HG03108 (cell line): ENCODE measurements around the gene TIAM2.
"Not testable (repeated sequence)": the region's sequence is repeated elsewhere in the genome, so short reads cannot be mapped to it uniquely, and the experiment has no call there.

ENCODE experiments used
- ATAC-seq: cut with Tn5 transposase; IDR thresholded peaks from one replicate; pipeline ENCODE4 v1.9.1; 2021; ENCODE audit warnings: moderate library complexity; ENCODE audit not compliant: unreplicated experiment

The TIAM2 gene

DNA sequence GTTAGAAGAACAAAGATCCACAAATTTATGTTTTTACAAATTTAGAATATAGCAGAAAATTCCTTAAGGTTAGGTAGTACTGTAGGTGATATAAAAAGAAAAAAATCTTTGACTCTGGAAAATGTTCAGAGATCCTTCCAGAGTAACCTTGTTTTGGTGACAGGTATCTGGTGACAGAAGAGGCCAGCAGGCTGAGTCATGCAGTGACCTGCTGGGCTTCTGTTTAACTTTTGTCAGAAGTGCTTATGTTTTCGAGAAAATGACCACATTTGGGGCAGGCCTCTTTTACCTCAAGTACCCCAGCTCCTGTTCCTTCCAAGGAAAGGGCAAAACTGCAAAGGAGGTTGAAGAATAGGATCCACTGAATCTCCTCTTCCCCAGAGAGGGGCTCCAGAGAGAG, 258.2 kb downstream of the TIAM2 start:
- ATAC-seq: no peak

DNA sequence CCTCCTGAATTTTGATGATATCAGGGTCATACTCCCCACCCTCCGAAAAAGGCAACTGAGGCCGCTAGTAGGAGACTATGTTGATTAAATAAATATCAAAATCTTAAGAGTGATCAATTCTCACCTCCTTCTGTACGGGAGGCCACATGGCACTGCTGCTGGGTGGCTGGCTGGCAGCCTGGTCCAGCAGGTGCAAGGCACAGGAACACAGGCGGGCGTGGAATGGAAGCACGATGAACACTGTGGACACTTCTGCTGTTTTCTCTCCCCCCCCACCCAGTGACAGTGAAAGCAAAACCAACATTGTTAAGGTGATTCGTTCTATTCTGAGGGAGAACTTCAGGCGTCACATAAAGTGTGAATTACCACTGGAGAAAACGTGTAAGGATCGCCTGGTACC, 259.0 kb downstream of the TIAM2 start:
- no peak for ATAC-seq

DNA sequence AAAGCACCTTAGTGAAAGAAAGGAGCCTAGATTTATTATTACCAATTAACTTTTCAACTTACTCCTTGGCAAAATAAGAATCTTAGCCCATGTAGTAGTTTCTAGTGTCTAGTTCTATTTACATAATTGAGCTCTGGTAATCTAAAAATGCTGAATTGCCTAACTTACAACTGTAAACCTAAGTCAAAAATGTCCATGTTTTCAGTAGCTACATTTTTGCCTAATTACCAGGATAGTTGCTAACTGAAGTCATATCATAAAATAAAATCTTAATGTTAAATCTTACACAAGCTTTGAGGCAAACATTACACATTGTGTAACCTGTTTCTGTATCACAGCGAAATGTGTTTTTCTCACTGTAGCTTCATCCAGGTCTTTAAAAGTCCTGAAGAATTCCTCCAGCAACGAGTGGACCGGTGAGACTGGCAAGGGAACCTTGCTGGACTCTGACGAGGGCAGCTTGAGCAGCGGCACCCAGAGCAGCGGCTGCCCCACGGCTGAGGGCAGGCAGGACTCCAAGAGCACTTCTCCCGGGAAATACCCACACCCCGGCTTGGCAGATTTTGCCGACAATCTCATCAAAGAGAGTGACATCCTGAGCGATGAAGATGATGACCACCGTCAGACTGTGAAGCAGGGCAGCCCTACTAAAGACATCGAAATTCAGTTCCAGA, 261.1 kb downstream of the TIAM2 start:
- no peak for ATAC-seq

DNA sequence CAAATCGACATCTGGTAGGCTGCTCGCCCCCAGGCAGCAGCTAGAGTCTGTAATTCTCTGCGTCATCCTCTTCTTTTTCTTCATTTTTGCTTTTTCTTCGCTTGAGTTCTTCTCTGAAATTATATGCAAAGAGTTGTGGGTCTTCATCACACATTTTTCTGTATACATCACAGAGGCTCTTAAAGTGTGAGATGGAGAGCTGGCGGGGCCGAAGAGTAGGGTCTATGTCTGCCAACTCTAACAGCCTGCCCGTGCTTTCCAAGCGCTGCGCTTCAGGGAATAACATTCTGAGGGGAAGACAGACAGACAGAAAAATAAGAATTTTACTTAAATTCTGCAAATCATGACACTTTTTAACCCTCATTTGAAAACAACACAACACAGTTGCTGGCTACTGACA, 262.7 kb downstream of the TIAM2 start:
- ATAC-seq: no peak

DNA sequence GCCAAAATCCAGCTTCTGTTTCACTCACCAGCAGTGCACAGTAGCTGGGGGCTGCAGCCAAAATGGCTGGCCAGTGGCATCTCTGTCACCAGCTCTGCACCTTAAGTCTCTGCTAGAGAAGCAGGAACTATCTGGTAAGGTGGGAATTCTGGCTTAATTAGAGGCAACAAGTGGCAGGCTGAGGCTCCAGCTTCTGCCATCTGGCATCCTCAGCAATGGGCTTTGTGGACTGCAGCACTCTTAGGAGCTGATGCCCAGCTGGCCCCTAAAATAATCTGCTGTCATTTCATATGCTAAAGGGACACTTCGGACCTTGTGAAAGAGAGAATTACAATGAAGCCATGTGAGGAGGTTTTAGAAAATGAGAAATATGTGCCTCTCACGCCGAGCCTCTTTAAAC, 264.1 kb downstream of the TIAM2 start:
- no peak for ATAC-seq

DNA sequence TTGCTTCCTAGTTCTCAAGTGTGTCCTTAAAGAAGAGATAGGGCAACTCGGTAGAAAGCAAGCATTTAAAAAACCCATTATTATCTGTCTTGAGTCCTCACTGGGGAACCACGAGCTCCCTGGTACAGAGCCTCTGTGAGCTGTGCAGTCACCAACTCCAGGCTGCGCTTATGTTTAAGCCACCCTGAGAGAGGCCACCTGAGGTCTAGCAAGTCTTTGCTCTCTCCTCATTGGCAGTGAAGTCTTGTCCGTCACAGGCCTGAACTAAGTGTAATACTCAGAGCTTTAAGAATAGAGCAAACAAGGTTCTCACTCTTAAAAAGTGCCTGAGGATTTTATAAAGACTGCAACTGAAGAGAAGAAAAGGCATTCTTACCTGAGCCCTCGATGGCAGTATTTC, 264.8 kb downstream of the TIAM2 start:
- no peak for ATAC-seq

DNA sequence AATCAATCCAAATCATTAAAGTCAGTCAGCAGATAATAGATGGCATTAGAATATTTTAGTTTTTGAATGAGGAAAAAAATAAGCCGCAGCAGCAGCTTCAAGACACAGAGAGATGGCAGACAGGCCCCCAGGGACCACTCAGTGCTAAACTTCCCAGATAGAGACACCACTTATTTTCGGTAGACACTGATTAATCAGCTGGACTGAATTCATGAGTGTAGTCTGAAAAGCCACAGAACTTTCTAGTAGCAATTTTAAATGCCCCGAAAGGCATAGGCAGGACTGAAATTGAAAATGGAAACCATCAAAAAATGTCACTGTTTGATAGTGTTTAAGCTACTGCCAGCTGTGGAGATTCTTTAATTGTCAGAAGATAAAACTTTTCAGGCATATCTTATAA, 265.6 kb downstream of the TIAM2 start:
- peak; percentile 81 for ATAC-seq

DNA sequence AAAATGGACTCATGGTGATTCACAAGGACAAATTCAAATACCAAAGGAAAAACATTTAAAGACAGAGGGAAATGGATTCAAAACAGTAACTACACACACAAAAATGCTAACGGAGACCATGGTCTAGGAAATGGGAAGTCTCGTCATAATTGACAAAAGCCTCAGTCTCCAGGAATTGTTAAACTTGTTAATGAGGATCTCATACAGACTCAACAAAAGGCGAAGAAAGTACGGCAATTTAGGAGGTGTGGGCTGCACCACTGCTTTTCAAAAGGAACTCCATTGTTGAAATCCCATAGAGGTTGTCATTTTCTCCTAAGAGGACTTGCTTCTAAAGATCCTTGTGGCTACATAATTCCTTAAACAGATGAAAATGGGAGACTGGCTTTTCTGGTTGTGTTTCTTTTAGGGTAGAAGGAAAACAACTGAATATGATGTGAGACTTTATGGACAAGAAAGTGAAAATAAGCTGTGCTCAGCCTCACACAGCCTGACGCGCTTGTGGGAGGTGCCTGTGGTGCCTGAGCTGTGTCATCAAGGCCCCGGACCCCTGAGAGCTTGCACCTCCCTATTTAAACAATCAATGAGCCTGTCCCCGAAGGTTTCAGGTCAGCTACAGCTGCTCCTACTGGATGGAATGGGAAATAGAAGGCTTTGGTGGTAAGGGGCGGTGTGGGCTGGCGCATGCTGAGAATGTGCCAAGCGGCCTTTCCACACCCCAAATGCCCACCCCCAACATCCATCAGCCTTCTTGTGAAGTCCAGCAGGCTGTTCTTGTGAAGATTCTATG, 266.2 kb downstream of the TIAM2 start:
- ATAC-seq: no peak

DNA sequence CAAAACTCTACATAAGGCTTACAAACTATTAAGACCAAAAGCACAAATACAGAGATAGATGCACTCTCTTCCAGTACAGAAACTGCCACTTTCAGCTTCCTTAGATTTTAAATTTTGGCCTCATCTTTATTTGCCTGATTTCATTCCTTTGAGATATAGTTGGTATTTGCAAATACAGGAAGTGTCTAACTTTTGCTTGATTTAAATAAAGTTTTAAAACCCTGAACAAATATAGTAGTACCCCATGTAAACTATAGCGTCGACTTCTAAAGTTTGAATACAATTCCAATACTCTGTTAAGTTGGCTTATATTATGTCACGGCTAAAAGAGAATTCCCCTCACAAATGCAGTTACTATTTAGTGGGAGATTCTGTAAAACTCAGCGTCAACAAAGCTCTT, 267.5 kb downstream of the TIAM2 start:
- no peak for ATAC-seq

DNA sequence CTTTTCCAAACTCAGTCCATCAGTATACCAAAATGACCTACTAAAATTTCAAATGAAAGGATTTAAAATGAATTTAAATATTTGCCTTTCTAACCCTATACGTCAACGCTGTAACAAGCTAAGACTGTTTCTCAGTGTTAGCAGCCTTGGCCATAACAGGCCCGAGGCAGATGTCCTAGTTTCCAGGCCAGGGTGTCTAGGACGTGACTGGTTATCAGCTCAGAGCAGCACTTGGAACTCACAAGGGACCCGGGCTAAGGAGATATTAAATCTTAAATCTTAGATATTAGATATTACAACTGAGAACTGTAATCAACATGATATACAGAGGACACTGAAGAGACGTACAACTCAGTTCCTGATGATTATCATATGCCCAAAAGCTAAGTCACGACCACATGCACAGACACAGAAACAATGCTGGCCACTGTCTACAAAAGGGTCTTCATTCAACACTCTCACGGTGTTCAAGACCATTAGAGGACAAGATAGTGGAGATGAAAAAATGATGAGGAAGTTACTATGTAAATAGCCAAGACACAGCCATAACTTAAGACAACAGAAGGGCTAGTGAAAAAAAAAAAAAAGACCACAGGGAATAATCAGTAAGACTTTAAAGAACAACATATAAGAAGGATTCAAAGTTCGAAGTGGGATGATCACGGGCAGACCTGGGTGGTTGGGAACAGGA, 268.4 kb downstream of the TIAM2 start, which contains the start of gene CLDN20:
Gene CLDN20 (plus strand): TSS at position 641 of the 691 bp plus-strand sequence. CDS start 11,707 bp downstream, outside the sequence.
- ATAC-seq: no peak

DNA sequence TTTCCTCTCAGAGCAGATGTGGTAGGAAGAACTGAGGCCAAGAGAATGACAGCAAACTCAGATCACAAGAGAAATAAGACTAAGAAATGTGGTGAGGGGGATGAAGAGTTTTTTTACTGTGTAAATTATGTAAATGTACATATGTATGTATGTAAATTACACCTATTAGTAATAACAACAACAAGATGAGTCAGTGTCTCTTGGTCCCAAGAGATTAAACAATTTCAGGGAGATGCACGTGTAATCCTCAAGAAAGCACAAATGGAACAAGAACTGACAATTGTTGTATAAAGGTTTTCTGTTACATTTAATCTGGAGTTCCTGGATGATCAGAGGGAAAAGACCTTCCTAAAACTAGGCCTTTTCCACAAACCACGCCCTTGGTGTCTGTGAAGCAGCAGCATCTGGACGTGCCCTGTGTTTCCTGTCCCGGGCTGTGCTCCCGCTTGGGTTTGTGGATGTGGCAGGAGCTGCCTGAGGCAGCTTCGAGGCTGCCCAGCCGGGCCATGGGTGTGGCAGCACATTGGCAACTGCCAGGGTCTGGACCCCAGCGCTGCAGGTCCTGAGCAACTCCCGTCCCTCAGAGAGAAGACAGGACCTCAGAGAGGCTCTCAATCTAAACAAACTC, 269.7 kb downstream of the TIAM2 start:
- no peak for ATAC-seq

DNA sequence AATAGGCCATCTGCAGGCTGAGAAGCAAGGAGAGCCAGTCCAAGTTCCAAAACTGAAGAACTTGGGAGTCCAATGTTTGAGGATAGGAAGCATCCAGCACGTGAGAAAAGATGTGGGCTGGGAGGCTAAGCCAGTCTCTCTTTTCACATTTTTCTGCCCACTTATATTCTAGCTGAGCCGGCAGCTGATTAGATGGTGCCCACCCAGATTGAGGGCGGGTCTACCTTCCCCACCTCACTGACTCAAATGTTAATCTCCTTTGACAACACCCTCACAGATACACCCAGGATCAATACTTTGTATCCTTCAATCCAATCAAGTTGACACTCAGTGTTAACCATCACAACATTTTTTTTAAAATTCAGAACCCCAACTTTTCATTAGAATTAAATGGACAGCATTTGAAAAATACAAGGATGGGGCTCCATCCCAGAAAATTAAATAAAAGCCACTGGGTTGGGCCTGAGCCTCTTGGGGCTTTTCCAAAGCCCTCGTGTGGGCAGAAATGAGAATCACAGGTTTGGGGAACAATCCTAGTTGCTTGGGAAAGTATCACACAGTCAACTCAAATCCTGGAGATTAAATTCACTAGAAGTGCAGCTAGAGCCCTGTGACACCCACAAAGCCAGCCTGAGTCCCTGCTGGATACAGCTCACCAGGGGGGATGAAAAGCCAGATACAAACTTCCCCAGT, 270.9 kb downstream of the TIAM2 start:
- ATAC-seq: no peak

DNA sequence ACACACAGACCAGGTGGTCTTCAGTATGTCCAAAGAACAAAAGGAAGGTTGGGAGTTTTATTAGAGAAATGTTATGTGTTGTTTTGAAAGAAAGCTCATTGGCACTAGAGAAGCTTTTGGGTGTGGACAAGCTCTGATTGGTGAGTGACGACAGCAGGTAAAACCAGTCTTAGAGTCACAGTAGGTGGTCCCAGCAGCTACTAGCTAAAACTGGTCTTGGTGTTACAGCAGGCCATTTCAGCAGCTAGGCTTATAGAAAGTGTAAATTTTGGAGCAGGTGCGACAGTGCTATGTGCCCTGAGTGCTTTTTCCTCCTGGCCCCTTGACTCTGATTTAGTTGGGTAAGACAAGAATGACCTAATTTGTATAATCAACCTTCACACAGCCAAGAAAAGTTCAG, 272.3 kb downstream of the TIAM2 start:
- ATAC-seq: no peak

DNA sequence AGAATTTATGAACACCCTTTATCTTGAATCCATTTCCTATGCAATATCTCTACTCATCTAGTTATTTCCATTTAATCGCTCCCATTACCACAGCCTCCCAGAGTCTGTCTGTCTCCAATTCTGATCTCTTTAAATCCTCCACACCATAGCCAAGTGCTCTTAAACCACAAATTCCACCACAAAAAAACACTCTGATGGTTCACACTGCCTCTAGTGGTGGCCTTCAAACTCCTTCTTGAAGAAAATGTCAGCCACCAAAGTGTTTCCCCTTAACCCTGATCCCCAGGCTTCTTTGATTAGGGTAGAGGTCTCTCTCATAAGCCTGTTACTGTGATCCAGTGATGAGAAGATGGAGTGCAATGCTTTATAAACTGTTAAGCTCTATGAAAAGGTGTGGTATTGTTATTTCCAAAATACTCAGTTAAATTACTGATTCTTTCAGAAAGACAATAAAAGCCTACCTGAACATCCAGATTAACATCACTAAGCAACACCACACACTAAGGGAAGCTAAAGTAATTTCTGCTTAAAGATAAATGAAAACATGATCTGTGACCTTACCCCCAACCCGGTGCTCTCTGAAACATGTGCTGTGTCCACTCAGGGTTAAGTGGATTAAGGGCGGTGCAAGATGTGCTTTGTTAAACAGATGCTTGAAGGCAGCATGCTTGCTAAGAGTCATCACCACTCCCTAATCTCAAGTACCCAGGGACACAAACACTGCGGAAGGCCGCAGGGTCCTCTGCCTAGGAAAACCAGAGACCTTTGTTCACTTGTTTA, 273.2 kb downstream of the TIAM2 start:
- not testable (repeated sequence) for ATAC-seq

DNA sequence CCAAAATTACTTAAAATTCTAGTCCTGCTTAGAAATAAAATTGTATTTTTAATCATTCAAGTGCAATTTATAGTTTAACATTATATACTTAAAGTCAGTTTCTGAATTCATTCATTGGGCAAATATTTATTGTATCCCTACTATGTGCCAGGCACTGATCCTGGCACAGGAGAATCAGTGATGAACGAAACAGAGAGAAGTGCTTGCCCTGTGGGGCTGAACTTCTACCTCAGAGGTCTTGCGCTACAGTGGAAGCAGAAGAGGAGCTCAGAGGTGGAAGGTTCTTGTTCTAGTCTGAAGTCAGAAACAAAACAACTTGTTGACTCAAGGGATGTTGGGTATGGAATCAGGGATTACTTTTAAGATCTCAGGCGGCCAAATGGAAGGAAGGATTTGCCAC, 274.6 kb downstream of the TIAM2 start:
- ATAC-seq: no peak

DNA sequence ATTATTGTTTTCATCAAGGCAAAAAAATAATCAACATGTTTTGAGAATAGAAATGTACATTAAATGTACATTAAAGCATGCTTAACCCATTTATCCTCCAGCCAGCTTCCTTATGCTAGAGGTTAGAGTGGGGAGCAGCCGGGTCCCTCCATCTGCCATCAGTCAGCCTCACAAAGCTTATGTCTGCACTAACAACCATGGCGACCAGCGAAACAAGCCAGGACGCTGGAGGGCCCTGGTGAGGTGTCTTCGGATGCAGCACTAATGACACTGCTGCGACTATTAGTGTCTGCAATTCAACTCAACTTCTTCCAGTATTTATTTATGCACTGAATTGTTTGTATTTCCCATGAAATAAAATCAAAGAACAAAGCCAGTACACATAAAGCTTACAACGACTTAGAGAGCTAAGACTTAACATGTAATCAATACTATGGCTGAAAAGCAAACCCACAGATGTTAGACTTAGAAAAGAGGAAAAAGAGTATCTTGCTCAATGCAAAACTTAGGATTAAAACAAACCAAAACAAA, 275.5 kb downstream of the TIAM2 start:
- ATAC-seq: no peak

DNA sequence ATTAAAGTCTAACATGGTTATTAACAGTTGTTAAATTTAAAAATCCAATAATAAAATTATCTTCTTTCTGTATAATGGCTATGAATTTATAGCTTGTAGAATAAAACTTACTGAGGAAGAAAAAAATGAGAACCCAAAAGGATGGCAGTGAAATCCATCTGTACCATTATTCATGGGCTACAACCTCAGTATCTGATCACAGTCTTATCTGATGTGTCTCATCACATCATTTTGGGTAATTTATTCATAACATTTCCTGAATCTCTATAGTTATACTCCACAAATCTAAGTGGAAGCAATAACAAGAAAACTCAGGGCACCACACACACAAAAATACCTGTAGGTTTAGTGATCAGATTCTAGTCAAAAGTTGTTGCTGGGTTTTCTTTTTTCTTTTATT, 276.0 kb downstream of the TIAM2 start:
- no peak for ATAC-seq

DNA sequence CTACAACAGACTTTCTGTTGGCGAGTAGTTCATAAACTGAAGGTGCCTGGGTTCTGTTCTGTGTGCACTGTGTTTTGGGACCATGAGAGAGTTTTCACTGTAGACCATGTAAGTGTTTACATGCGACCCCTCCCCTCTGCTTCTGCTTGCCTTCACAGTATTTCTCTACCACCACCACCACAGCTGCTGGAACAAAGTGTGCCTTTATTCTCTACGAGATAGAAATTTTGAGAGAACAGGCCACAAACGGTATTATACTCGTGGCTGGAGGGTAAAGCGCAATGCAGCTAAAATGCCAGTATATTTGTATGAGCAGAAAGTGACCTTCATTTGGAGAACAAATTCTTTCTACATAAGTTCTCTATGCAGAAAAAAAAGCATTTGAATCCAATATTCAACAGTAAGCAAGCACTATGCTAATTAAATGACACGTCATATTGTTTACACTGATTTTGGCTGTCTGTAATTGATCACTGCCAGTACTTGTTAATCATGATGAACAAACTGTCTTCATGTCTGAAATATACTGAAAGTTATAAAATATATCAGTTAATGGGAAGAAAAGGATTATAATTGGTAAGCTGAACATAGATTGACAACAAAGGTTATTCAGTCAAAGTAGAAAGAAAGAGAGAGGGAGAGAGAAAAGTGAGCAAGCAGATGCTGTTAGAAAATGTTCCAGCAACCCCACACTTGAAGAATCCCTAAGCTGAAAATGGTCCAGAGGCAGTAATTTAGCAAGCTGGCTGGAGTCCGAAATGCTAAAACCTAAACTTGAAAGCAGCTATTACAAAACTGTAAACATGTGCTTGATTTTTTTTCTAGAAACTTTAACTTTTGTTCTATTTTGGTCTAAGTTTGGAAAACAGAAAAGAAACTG, 277.5 kb downstream of the TIAM2 start:
- ATAC-seq: no peak

DNA sequence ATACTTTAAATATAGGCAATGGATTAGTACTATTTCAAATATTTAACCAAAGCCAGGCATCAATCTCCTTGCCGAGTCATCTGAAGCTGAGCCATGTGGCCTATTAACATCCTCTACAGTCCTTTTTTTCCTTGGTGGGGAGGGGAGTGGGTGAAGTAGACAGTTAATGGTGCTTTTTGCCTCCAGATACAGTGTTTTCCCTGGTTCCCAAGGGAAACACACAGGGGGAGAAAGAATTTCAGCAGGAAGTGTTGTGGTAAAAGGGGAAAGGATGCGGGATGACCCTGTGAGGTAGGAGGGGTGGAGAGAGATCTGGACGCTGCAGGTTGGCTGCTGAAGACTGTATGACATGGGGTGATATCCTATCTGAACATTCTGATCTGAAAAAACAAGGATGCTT, 278.3 kb downstream of the TIAM2 start:
- no peak for ATAC-seq
